22Rv1 (cell line): ENCODE data around the gene RAB5IF.

Experiments used
- H3K27ac ChIP-seq: fragments of 450-650 bp; 2 replicates; pipeline ENCODE4 v1.5.1; 2017
- CTCF ChIP-seq: fragments of 450-650 bp; IDR thresholded peaks from 2 replicates; pipeline ENCODE4 v1.5.1; 2017; ENCODE audit warnings: mild to moderate bottlenecking
- ZFX ChIP-seq: fragments of 450-650 bp; IDR thresholded peaks from 2 replicates; pipeline ENCODE4 v1.6.1; 2017; ENCODE audit warnings: antibody characterized with exemption, borderline replicate concordance

The RAB5IF gene

GRCh38 chr20:36571564-36572504 is 33.7 kb upstream of the RAB5IF start:
- TF ChIP-seq ZFX (no peak), CTCF (no peak)
- H3K27ac ChIP-seq: peak overlapping the region; percentile 80

- peak overlapping the region; percentile 80 for H3K27ac ChIP-seq
- TF ChIP-seq CTCF (no peak), ZFX (no peak)
Measured at GRCh38 chr20:36572701-36573102, 32.9 kb upstream of the RAB5IF start.

GRCh38 chr20:36573103-36573797 is 32.3 kb upstream of the RAB5IF start, which contains the start of gene TGIF2:
Gene TGIF2, plus strand, starts transcription at chr20:36573597. Its CDS starts 5,178 bp downstream, at chr20:36578775.
- no peak for TF ChIP-seq CTCF
- H3K27ac ChIP-seq: peak within 1 kb of the TSS; percentile 80

GRCh38 chr20:36573798-36574365 is 31.7 kb upstream of the RAB5IF start:
- TF ChIP-seq ZFX (no peak), CTCF (0 out of 2 replicates have a peak, but pooled peaks have one; percentile 5)
- peak overlapping the region; percentile 80 for H3K27ac ChIP-seq

- peak overlapping the region; percentile 80 for H3K27ac ChIP-seq
- TF ChIP-seq CTCF: no peak
- no peak for TF ChIP-seq ZFX
Measured at GRCh38 chr20:36574366-36575135, 31.0 kb upstream of the RAB5IF start.

GRCh38 chr20:36576081-36576445 is 29.5 kb upstream of the RAB5IF start:
- peak overlapping the region; percentile 80; the same call in 1 of the 2 replicates for H3K27ac ChIP-seq
- TF ChIP-seq CTCF (no peak), ZFX (no peak)
